Astrocyte (in vitro differentiated cells and primary cell): ENCODE measurements around the gene MOB3A. TPM values are rescaled to one million over a fixed set of nuclear protein-coding genes. Genes with fewer than 3 reads are reported as not detected.
A peak's percentile ranks its signal among the peaks of the same experiment; 100 is the strongest.

ENCODE experiments used
- DNase-seq: peaks from one replicate; pipeline ENCODE4 v3.0.0-alpha.2; 2010; ENCODE audit warnings: low read depth
- FAIRE-seq: peaks from 2 replicates; lab custom pipeline; 2011; peaks lifted over from hg19 to GRCh38; lab: Jason Lieb, UNC
- H2AFZ ChIP-seq: 2 replicates; pipeline ENCODE4 v1.6.0; 2012; ENCODE audit warnings: low read depth, low read length, inconsistent platforms
- H3K27ac ChIP-seq: 2 replicates; pipeline ENCODE4 v1.5.1; 2011; ENCODE audit warnings: low read depth, low read length, inconsistent platforms
- H3K27me3 ChIP-seq: 2 replicates; pipeline ENCODE4 v1.6.0; 2011; ENCODE audit warnings: low read length, inconsistent platforms; ENCODE audit not compliant: insufficient read depth
- H3K36me3 ChIP-seq: 2 replicates; pipeline ENCODE4 v1.5.1; 2011; ENCODE audit warnings: low read length, inconsistent platforms; ENCODE audit not compliant: insufficient read depth
- H3K4me1 ChIP-seq: 2 replicates; pipeline ENCODE4 v1.5.1; 2011; ENCODE audit warnings: low read length, inconsistent platforms; ENCODE audit not compliant: insufficient read depth
- H3K4me2 ChIP-seq: 2 replicates; pipeline ENCODE4 v1.6.0; 2012; ENCODE audit warnings: low read length, inconsistent platforms
- H3K4me3 ChIP-seq: 2 replicates; pipeline ENCODE4 v1.5.1; 2011; ENCODE audit warnings: low read depth, mild to moderate bottlenecking, low read length, inconsistent platforms; ENCODE audit not compliant: insufficient read depth
- H3K79me2 ChIP-seq: 2 replicates; pipeline ENCODE4 v1.6.0; 2012; ENCODE audit warnings: mild to moderate bottlenecking, low read length, inconsistent platforms; ENCODE audit not compliant: insufficient read depth
- H3K9ac ChIP-seq: 2 replicates; pipeline ENCODE4 v1.6.0; 2012; ENCODE audit warnings: mild to moderate bottlenecking, low read length, inconsistent platforms
- H3K9me3 ChIP-seq: 2 replicates; pipeline ENCODE4 v1.5.1; 2012; ENCODE audit warnings: low read depth, mild to moderate bottlenecking, low read length, inconsistent platforms; ENCODE audit not compliant: insufficient read depth
- H4K20me1 ChIP-seq: 2 replicates; pipeline ENCODE4 v1.6.0; 2012; ENCODE audit warnings: low read length, inconsistent platforms; ENCODE audit not compliant: insufficient read depth
- H3K27ac Mint-ChIP-seq: one replicate; pipeline ENCODE4 v1.8.0; 2021; ENCODE audit warnings: mild to moderate bottlenecking, mixed read lengths; ENCODE audit not compliant: unreplicated experiment
- H3K27me3 Mint-ChIP-seq: one replicate; pipeline ENCODE4 v1.8.0; 2021; ENCODE audit warnings: low read depth, mixed read lengths; ENCODE audit not compliant: unreplicated experiment
- H3K36me3 Mint-ChIP-seq: one replicate; pipeline ENCODE4 v1.8.0; 2021; ENCODE audit warnings: low read depth, mixed read lengths; ENCODE audit not compliant: unreplicated experiment
- H3K4me1 Mint-ChIP-seq: one replicate; pipeline ENCODE4 v1.8.0; 2021; ENCODE audit warnings: low read depth, mixed read lengths; ENCODE audit not compliant: unreplicated experiment
- H3K4me3 Mint-ChIP-seq: one replicate; pipeline ENCODE4 v1.8.0; 2021; ENCODE audit warnings: mild to moderate bottlenecking, moderate library complexity, mixed read lengths; ENCODE audit not compliant: unreplicated experiment
- H3K9me3 Mint-ChIP-seq: one replicate; pipeline ENCODE4 v1.8.0; 2021; ENCODE audit warnings: mild to moderate bottlenecking, mixed read lengths; ENCODE audit not compliant: unreplicated experiment
- EZH2 ChIP-seq: IDR thresholded peaks from 2 replicates; pipeline ENCODE4 v1.6.1; 2012; ENCODE audit warnings: mild to moderate bottlenecking, low read length, inconsistent platforms; ENCODE audit not compliant: insufficient read depth
- total RNA-seq: library from RNA; stranded (reverse); gene quantifications from 2 replicates; pipeline ENCODE4 v1.2.1, GENCODE V29; 2021
- TF ChIP-seq, protein P1 (sequence below): IDR thresholded peaks from 2 replicates; pipeline ENCODE4 v1.5.1; 2011; ENCODE audit warnings: low read depth, mild to moderate bottlenecking, inconsistent platforms, low read length, moderate library complexity; ENCODE audit not compliant: insufficient read depth

Gene MOB3A
- total RNA-seq, 1 donor from 2014 or later: 45.3 TPM

DNA sequence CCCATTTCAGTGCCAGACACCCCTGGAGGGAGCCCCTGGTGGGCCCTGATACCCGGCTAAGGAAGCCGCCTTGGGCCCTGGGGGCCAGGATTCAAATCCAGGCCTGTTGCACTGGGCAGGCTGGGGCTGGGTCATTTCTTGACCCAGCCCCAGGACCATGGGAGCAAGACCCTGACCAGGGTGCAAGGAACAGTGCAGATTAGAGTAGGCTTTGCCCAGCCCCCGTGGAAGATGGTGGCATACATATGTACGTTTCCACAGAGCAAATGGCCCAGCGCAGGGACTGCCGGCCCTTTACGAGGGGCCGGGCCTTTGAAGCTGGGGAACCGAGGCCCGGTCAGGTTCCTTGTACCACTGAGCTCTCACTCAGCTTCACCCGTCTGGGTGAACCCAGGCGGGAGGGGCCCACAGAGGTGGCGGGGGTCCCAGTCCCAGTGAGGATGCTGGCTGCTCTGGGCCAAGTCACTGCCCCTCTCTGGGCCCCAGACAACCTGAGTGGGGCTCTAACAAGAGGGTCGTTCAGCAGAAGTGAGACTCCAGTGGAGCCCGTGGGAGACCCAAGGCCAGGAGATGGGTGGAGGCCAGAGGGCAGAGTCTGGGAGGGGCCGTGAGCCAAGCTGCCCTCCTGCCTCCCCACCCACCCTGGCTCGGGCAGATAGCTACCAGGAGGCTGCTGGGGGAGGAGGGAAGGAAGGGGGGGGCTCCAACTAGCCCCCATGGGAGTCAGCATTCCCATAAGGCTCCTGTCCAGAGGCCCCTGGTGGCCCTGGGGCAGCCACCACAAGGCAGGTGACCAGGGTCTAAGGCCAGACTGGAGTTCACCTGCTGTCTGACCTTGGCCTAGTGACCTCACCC is 47.8 kb downstream of the MOB3A start:
- Histone ChIP-seq H3K36me3 (no peaks in the 10 kb centered on the region), H3K4me1 (peaks cover 29% of the 10 kb centered on the region), H3K9ac (peak overlapping the region; percentile 12), H3K4me2 (peak overlapping the region; percentile 98), H4K20me1 (peaks cover 60% of the 10 kb centered on the region), H3K9me3 (no peaks in the 10 kb centered on the region), H3K79me2 (peaks cover 61% of the 10 kb centered on the region), H2AFZ (no peak overlapping the region), H3K27me3 (no peaks in the 10 kb centered on the region), H3K27ac (no peak overlapping the region), H3K4me3 (no peak overlapping the region)
- no peak for TF ChIP-seq EZH2
- TF ChIP-seq, protein P1, sequence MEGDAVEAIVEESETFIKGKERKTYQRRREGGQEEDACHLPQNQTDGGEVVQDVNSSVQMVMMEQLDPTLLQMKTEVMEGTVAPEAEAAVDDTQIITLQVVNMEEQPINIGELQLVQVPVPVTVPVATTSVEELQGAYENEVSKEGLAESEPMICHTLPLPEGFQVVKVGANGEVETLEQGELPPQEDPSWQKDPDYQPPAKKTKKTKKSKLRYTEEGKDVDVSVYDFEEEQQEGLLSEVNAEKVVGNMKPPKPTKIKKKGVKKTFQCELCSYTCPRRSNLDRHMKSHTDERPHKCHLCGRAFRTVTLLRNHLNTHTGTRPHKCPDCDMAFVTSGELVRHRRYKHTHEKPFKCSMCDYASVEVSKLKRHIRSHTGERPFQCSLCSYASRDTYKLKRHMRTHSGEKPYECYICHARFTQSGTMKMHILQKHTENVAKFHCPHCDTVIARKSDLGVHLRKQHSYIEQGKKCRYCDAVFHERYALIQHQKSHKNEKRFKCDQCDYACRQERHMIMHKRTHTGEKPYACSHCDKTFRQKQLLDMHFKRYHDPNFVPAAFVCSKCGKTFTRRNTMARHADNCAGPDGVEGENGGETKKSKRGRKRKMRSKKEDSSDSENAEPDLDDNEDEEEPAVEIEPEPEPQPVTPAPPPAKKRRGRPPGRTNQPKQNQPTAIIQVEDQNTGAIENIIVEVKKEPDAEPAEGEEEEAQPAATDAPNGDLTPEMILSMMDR: no peak
- no peaks in the 10 kb centered on the region for H3K9me3 Mint-ChIP-seq
- peak overlapping the region; percentile 90 for H3K4me3 Mint-ChIP-seq
- H3K36me3 Mint-ChIP-seq: peaks cover 3% of the 10 kb centered on the region
- FAIRE-seq: no peak
- DNase-seq: no peak
- H3K27ac Mint-ChIP-seq: no peak overlapping the region
- H3K27me3 Mint-ChIP-seq: no peaks in the 10 kb centered on the region
- H3K4me1 Mint-ChIP-seq: peaks cover 9% of the 10 kb centered on the region

DNA sequence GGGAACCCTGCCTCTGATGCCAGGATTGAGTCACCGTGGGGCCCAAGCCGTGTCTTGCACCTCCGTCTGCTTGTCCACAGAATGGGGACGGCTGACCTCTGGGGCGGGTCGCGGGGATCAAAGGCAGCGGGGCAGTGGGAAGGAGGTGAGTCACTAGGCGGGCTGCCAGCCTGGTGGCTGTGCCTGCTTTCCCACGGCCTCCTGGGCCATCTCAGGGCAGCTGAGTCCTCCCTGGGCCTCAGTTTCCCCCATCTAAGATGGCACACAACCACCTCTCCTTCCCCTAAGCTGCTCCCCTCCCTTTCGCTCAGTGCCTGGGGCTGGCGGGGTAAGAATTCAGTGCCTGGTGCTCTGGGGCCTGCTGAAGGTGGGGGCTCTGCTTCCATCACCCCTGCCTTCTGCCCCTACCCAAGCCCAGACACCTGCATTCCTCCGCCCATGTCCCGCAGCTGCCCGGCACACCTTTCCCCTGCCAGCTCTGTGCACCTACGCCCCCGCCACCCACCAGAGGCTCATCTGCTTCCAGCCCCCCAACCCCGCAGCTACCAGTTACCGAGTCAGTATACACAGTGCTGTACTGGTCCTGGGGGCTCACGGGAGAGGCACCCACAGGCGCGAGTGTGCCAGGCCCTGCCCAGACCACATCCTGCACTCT is 48.5 kb downstream of the MOB3A start:
- no peaks in the 10 kb centered on the region for H3K27me3 ChIP-seq
- no peaks in the 10 kb centered on the region for H3K36me3 ChIP-seq
- Mint-ChIP-seq H3K27me3 (no peaks in the 10 kb centered on the region), H3K4me1 (peaks cover 10% of the 10 kb centered on the region), H3K36me3 (peaks cover 3% of the 10 kb centered on the region), H3K27ac (no peak overlapping the region), H3K4me3 (peak overlapping the region; percentile 50), H3K9me3 (no peaks in the 10 kb centered on the region)
- peaks cover 61% of the 10 kb centered on the region for H3K79me2 ChIP-seq
- H2AFZ ChIP-seq: no peak overlapping the region
- peak overlapping the region; percentile 12 for H3K9ac ChIP-seq
- no peaks in the 10 kb centered on the region for H3K9me3 ChIP-seq
- H3K4me1 ChIP-seq: peaks cover 30% of the 10 kb centered on the region
- FAIRE-seq: no peak
- peak overlapping the region; percentile 5 for H3K4me3 ChIP-seq
- DNase-seq: no peak
- no peak overlapping the region for H3K27ac ChIP-seq
- TF ChIP-seq, protein P1: no peak
- no peak for TF ChIP-seq EZH2
- H3K4me2 ChIP-seq: peak overlapping the region; percentile 39
- H4K20me1 ChIP-seq: peaks cover 60% of the 10 kb centered on the region
